ENCODE results near the gene CCDC187.

DNA sequence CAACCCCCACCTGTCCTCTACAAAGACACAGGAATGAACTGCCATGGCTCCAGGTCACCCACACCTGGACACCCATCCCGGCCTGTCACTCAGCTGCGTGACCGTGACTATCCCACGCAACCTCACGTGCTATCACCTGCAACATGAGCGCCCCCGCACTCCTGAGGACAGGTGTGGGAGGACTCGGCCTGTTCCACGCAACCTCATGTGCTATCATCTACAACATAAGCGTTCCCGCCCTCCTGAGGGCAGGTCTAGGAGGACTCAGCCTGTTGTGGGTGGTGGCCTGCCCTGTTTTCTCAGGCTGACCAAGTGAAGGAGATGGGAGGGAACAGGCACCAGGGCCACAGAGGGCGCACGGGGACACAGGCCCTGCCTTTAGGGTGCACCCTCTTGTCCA lies 62.4 kb downstream of the CCDC187 start:
- TF ChIP-seq POLR2AphosphoS5 (IDR thresholded peaks at IDR 0.05) = no peak
- TF ChIP-seq, protein P1, sequence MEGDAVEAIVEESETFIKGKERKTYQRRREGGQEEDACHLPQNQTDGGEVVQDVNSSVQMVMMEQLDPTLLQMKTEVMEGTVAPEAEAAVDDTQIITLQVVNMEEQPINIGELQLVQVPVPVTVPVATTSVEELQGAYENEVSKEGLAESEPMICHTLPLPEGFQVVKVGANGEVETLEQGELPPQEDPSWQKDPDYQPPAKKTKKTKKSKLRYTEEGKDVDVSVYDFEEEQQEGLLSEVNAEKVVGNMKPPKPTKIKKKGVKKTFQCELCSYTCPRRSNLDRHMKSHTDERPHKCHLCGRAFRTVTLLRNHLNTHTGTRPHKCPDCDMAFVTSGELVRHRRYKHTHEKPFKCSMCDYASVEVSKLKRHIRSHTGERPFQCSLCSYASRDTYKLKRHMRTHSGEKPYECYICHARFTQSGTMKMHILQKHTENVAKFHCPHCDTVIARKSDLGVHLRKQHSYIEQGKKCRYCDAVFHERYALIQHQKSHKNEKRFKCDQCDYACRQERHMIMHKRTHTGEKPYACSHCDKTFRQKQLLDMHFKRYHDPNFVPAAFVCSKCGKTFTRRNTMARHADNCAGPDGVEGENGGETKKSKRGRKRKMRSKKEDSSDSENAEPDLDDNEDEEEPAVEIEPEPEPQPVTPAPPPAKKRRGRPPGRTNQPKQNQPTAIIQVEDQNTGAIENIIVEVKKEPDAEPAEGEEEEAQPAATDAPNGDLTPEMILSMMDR (IDR thresholded peaks at IDR 0.05; ENCODE audit: poor library complexity, severe bottlenecking) = no peak

All from neural cell (in vitro differentiated cells).